ENCODE measurements around the gene JADE2.

JADE2 gene

DNA sequence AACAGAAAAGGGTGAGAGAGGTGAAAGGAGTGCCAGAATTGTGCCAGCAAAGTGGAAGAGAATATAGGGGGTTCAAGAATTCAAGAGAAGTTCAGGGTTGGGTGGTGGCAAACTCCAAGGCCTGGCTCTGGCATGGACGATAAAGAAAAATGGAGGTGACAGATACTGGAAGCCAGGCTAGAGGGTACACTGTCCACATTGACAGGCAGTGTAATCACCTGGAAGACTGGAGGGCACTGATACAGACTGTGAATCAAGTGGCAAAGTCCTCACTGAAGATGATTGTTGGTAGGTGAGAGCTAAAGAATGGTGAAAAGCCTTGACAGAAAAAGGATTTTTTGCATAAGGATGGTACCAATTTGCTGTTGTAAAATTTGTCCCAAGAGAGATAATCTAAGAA, 100.1 kb downstream of the JADE2 start:
- Histone ChIP-seq H3K27me3 (no peaks in the 10 kb centered on the region), H3K9me3 (no peaks in the 10 kb centered on the region), H3K36me3 (peaks cover 20% of the 10 kb centered on the region), H3K4me1 (ENCODE audit: control insufficient read depth in 1 of 2, insufficient read depth in 1 of 2, low read depth in 1 of 2, low read length in 1 of 2) (peaks cover 5 to 6% of the 10 kb centered on the region in 2 experiments), H3K27ac (no peak overlapping the region), H3K4me3 (ENCODE audit: low read depth in 1 of 2, low read length in 1 of 2) (no peak overlapping the region)
- TF ChIP-seq, protein P1, sequence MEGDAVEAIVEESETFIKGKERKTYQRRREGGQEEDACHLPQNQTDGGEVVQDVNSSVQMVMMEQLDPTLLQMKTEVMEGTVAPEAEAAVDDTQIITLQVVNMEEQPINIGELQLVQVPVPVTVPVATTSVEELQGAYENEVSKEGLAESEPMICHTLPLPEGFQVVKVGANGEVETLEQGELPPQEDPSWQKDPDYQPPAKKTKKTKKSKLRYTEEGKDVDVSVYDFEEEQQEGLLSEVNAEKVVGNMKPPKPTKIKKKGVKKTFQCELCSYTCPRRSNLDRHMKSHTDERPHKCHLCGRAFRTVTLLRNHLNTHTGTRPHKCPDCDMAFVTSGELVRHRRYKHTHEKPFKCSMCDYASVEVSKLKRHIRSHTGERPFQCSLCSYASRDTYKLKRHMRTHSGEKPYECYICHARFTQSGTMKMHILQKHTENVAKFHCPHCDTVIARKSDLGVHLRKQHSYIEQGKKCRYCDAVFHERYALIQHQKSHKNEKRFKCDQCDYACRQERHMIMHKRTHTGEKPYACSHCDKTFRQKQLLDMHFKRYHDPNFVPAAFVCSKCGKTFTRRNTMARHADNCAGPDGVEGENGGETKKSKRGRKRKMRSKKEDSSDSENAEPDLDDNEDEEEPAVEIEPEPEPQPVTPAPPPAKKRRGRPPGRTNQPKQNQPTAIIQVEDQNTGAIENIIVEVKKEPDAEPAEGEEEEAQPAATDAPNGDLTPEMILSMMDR (IDR thresholded peaks at IDR 0.05) = no peak

DNA sequence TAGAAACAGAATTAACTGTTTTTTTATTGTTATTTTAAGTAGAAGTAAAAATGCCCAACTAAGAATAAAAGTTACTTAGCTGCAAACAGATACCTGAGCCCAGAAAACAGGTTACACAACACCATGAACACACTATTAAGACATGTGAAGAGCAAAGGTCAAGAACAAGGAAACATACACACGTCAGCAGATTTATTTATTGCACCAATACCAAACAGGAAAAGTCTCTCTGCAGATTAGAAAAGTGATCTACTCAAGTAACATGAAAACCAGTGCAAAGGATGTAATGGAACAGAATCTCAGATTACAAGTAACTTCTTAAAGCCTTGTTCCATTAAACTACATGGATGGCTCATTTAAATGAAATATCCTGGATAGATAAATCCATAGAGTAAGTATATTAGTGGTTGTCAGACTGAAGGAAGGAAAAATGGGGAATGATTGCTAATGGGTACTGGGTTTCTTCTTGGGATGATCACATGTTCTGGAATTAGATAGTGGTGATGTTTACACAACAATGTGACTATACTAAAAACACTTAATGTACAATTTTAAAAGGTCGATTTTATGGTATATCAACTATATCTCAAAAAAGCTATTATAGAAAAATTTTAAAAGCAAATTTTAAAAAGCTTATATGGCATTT, 101.0 kb downstream of the JADE2 start:
- H3K4me3 ChIP-seq (ENCODE audit: low read depth in 1 of 2, low read length in 1 of 2) = no peak overlapping the region
- peaks cover 6% of the 10 kb centered on the region in 2 experiments for H3K4me1 ChIP-seq (ENCODE audit: control insufficient read depth in 1 of 2, insufficient read depth in 1 of 2, low read depth in 1 of 2, low read length in 1 of 2)
- TF ChIP-seq, protein P1 (IDR thresholded peaks at IDR 0.05) = no peak
- peaks cover 12% of the 10 kb centered on the region for H3K36me3 ChIP-seq
- no peak overlapping the region for H3K27ac ChIP-seq
- no peaks in the 10 kb centered on the region for H3K9me3 ChIP-seq
- no peaks in the 10 kb centered on the region for H3K27me3 ChIP-seq

Measured in neutrophil (primary cell).